Adrenal gland (tissue), 12 donors: ENCODE measurements around the gene ZNF622. TPM values are rescaled to one million over a fixed set of nuclear protein-coding genes. Genes with fewer than 3 reads are reported as not detected.

ENCODE experiments used
- DNase-seq, 7 donors: peaks; one replicate each; pipeline ENCODE4 v3.0.0-alpha.2; 2019 to 2020
- H3K27ac ChIP-seq, 5 donors: fragments of 200-600 bp; sonication (generic) in 4 of 5; 1 replicate in 3 of 5; 2 replicates in 2 of 5; pipeline versions ENCODE4 v1.5.1 to v1.8.0; 2016 to 2020; ENCODE audit warnings: mild to moderate bottlenecking in 1 of 5
- H3K27me3 ChIP-seq: fragments of 200-600 bp; 2 replicates; pipeline ENCODE4 v1.8.0; 2021
- H3K36me3 ChIP-seq, 2 donors: fragments of 200-600 bp; replicated peaks in 1 of 2; 1 replicate in 1 of 2; 2 replicates in 1 of 2; pipeline versions ENCODE4 v1.5.1 to v1.8.0; 2018 to 2022
- H3K4me1 ChIP-seq, 2 donors: fragments of 200-600 bp; replicated peaks in 1 of 2; 1 replicate in 1 of 2; 2 replicates in 1 of 2; pipeline versions ENCODE4 v1.5.1 to v1.8.0; 2018 to 2021
- H3K4me3 ChIP-seq, 4 donors: fragments of 200-600 bp; sonication (generic) in 3 of 4; one replicate each; pipeline ENCODE4 v1.5.1; 2016 to 2018
- H3K9me3 ChIP-seq, 3 donors: fragments of 200-600 bp; sonication (generic) in 1 of 3; replicated peaks in 1 of 3; 1 replicate in 2 of 3; 2 replicates in 1 of 3; pipeline versions ENCODE4 v1.5.1 to v1.8.0; 2016 to 2021
- CTCF ChIP-seq, 6 experiments: fragments of 450-650 bp in 4 of 6; fragments of 200-600 bp in 2 of 6; sonication (generic) in 1 of 6; IDR thresholded peaks; 1 replicate in 5 of 6; 2 replicates in 1 of 6; pipeline versions ENCODE4 v1.5.1 to v1.8.0; 2016 to 2021; ENCODE audit warnings: antibody characterized with exemption in 6 of 6, mild to moderate bottlenecking in 2 of 6, moderate library complexity in 1 of 6
- POLR2A ChIP-seq, 2 donors: fragments of 450-650 bp; IDR thresholded peaks; one replicate each; pipeline ENCODE4 v1.6.1; 2017; ENCODE audit warnings: antibody characterized with exemption in 2 of 2, mild to moderate bottlenecking in 2 of 2, moderate library complexity in 1 of 2
- WGBS, 4 donors: extraction: QIAGEN DNeasy Blood & Tissue Kit in 2 of 4; methylation state at CpG; one replicate each; pipeline versions ENCODE4 v1.1.5 to v1.1.7; 2013 to 2017; 5-methylcytosine and 5-hydroxymethylcytosine counted together
- intact Hi-C, 2 donors: fragments of 100-400 bp; cut with DNase I; formaldehyde crosslinking; loops; one replicate each; pipeline versions ENCODE4 v1.14.1 to v1.15.0; 2022 to 2023
- polyA plus RNA-seq, 3 donors: library from polyadenylated mRNA; stranded (reverse); fragments of 200-250 nt in 2 of 3; fragments of 350-450 nt in 1 of 3; fragmentation: Illumina TruSeq in 1 of 3; extraction: RNeasy Lipid Tissue Mini Kit (QIAGEN cat#74804) in 1 of 3; gene quantifications; one replicate each; pipeline ENCODE4 v1.2.3, GENCODE V29; 2013 to 2014
- total RNA-seq, 9 donors: library from RNA; depleted of rRNA in 4 of 9; stranded (reverse); fragments of >200 nt in 4 of 9; fragments of 120-200 nt in 1 of 9; fragmentation: NEBNext Ultra II Directional in 1 of 9; extraction: Animal tissue kit (Norgen Biotek cat#: 25700) in 1 of 9; gene quantifications; one replicate each; pipeline versions ENCODE4 v1.1.0 to v1.2.4, GENCODE V29; 2013 to 2023
- donor health status: healthy with polysubstance abuse.
- donor health status: Bipolar disorder and iron deficiency.
- donor health status: DM: yes; HTN: yes; CAD: no.
- donor health status: DM: no; HTN: no; CAD: no.
- donor health status: DM: no; HTN: no; CAD: no.
- donor health status: DM: yes; HTN: yes; CAD: no.

ZNF622 gene
- total and polyA plus RNA-seq, 12 donors: 9.2 to 41.3 (median 21.8) TPM

- TF ChIP-seq CTCF (IDR thresholded peaks at IDR 0.05) (no peak), POLR2A (IDR thresholded peaks at IDR 0.05) (no peak)
- H3K27me3 ChIP-seq: no peaks in the 10 kb centered on the region
- H3K36me3 ChIP-seq: no peaks in the 10 kb centered on the region
- WGBS, 4 donors: 60 to 87% (median 78%) methylated on average over 3 of the region's 3 CpGs
- intact Hi-C loops: no loop called here
- H3K4me3 ChIP-seq: no peak overlapping the region
- no peak for DNase-seq
- no peak overlapping the region for H3K27ac ChIP-seq
- no peaks in the 10 kb centered on the region for H3K4me1 ChIP-seq
- H3K9me3 ChIP-seq: no peaks in the 10 kb centered on the region
Observed at GRCh38 chr5:16406023-16406422, 59.6 kb downstream of the ZNF622 start.

Other genes starting within 250 kb of the ZNF622 start
- 1 to 10 TPM in 5 of 9 donors, under 1 TPM in 4; 0.06 to 4.0 (median 1.5) TPM for gene RETREG1, start 151.2 kb upstream of the ZNF622 start, total RNA-seq
- 1 to 10 TPM; 3.8 to 5.9 (median 4.4) TPM for gene RETREG1, start 151.2 kb upstream of the ZNF622 start, polyA plus RNA-seq